ENCODE data around the gene HIPK1.
"Not testable (repeated sequence)": the region's sequence is repeated elsewhere in the genome, so short reads cannot be mapped to it uniquely, and the experiment has no call there.

Gene HIPK1

DNA sequence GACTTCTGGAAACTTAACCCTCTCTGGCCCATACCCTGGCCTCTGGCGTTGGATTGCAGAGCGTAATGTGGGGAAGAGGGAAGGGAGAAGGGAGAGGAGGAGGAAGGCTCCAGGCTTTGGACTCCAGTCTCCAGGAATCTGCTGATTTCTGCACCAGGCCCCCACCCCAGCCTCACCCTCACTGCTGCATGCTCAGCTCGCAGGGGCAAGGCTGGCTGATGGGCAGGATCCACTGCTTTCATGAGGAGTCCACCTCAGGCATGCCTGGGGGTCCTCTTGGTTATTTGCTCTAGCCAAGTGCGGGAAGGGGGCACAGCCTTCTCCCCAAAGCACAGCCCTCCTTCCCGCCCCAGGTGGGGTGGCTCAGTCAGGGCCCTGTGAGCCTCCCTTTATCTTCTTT, 53.8 kb downstream of the HIPK1 start:
- DNase-seq (no peak), ATAC-seq (no peak)

- ATAC-seq = no peak
- no peak for DNase-seq
Measured at GRCh38 chr1:113983391-113983790, 54.3 kb downstream of the HIPK1 start.

DNA sequence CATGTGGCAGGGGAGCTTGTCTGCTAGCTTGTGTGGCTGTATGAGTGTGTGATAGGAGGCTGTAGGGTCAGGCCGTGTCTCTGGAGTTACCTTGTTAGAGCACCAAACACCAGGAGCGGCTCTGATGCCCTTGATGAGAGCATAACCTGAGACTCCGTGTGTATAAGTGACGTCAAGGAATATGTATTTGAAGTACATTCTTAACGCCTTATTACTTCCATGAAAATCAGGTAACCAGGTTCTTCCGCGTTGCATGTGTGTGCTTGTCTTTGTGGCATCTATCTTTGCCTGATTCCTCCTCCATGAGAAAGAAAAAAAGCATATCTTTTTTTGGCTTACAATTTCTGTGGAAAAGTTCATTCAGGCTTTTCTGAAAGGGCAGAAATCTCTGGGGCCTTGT, 54.7 kb downstream of the HIPK1 start:
- no peak for DNase-seq
- no peak for ATAC-seq

DNA sequence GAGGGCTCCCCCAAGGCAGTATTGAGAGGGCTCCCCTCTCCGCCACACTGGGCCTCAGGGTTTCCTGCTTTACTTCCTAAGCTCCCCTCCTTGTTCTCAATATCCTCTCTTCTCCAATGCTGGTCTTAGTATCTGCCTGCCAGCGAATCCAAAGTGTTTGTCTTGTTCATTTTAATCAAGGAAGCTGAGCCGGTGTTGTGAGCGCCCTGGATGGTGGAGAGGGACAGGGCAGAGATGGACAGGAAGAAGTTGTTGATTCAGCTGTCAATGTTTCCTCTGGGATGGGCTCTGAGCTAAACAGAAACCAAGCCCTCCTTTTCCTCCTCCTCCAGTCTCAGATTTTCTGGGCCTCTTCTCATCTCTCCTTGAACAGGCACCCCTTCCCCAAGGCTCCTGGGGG, 55.6 kb downstream of the HIPK1 start:
- ATAC-seq = no peak
- no peak for DNase-seq

GRCh38 chr1:113986802-113987201, 57.7 kb downstream of the HIPK1 start:
- DNase-seq (no peak), ATAC-seq (no peak)

- ATAC-seq = no peak
- no peak for DNase-seq
Measured at GRCh38 chr1:113987259-113987658, 58.1 kb downstream of the HIPK1 start.

DNA sequence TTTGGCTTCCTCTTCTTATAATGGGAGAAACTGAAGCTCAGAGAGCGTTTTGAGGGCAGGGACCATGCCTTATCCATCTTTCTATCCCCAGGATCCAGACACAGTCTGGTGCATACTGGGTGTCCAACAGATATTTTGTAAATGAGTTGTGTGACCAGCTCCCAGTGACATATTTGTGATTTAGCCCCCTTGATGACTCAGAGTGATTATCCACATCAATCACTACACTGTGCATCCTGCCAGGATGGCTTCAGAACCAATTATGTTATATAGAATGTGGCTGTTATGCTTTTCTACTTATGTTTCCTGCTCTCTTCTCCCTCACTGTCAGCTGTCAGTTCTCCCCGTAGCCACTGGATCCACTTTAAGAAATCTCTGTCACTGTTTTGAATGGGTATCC, 61.4 kb downstream of the HIPK1 start:
- DNase-seq (no peak), ATAC-seq (no peak)

DNA sequence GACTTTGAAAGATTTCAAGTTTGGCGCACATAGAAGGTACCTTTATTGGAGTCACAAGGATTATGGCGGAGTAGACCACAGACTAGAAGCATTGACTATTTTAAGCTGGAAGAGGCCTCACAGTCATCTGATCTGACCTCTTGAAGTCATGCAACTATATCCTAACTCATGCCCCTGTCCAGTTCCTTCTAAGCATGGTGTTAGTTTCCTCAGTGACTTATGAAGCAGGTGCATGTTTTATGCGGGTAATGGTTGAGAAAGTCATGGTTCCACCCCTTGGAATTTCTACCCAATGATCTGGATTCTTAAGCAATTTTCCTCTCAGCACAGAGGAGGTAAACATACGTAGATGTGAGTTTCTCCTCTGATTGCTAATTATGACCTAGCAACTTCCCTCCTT, 61.8 kb downstream of the HIPK1 start:
- ATAC-seq (no peak), DNase-seq (no peak)

- no peak for DNase-seq
- ATAC-seq = no peak
Measured at GRCh38 chr1:113991467-113991997, 62.4 kb downstream of the HIPK1 start.

DNA sequence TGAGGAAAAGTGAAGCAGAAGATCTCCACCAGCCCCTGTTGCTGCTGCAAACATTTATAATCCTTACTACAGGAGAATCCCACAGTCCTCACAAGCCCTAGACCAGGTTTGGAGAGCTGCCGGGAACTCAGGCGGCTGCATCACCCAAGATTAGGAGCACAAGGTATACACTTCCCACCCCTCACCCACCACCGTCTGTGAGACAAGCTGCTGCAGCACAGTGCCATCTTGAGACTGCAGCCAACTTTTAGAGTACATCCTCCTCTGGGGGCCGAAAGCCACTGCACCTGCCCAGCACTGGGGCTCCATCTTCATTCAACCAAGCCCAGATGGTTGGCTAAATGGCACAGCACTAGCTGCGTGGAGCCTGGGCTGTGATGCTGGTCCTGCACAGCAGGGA, 63.9 kb downstream of the HIPK1 start:
- ATAC-seq (no peak), DNase-seq (no peak)

GRCh38 chr1:113993766-113994165, 64.6 kb downstream of the HIPK1 start:
- no peak for DNase-seq
- no peak for ATAC-seq

- DNase-seq = no peak
- no peak for ATAC-seq
Measured at GRCh38 chr1:113995382-113995781, 66.3 kb downstream of the HIPK1 start.

GRCh38 chr1:113998361-113998760, 69.2 kb downstream of the HIPK1 start:
- DNase-seq = no peak
- ATAC-seq = no peak

- no peak for ATAC-seq
- no peak for DNase-seq
Measured at GRCh38 chr1:113999233-113999632, 70.1 kb downstream of the HIPK1 start.

DNA sequence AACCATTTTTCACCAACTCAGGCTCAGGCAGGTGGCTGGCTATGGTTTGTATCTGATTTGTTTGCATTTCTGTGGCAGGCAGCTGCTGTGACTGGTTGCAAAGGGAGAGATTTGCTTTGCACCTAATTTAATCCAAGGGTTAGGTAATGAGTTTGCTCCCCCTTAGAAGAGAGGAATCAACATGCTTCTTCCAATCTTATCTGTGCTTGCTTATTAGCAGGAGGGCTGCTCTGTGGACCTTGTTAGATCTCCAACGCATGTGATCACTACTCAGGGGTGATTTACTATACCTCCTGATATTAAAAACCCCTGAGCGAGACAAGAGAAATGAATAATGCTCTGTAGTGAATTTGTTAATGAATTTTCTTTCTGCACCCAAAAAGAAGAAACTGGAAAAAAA, 70.7 kb downstream of the HIPK1 start:
- no peak for ATAC-seq
- no peak for DNase-seq

DNA sequence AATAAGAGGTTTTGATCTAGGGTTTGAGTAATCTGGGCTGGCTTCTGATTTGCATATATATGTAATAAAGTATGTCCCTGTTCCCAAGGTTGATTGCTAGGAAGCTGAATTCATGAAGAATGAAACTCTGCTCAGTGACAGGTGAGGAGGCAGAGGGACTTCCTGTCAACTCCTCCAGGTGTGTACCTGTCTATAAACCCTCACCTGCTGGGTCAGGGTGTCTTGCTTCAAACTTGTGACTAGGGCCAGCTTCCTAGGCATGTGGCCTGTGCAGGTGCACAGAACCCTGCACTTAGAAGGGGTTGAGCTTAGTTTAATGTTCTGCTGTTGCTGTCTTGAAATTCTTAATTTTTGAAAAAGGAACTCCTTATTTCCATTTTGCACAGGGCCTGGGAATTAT, 71.3 kb downstream of the HIPK1 start:
- ATAC-seq (no peak), DNase-seq (no peak)

- ATAC-seq (no peak), DNase-seq (no peak)
Measured at GRCh38 chr1:114002492-114003239, 73.5 kb downstream of the HIPK1 start.

DNA sequence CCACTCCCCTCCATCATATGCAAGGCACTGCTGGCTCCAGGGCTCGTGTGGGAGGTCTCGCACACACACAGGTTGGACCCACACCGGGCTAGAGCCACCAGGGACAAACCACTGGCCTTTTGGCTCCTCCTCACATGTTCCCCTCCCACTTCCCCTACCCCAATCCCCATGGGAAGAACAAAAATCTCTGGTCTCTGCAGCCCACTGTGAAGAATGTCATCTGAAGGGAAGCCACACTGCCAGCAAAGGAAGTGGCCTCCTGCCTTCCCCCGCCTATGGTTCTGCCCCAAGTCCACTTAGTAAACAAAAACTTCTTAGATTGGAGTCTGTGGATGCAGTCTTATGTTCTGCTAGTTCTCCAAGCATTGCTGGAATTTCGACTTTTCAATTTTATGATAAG, 74.3 kb downstream of the HIPK1 start:
- DNase-seq (no peak), ATAC-seq (no peak)

- DNase-seq, ATAC-seq: not testable (repeated sequence)
Measured at GRCh38 chr1:114006825-114007224, 77.7 kb downstream of the HIPK1 start.

GRCh38 chr1:114008480-114008941, 79.4 kb downstream of the HIPK1 start:
- ATAC-seq (no peak), DNase-seq (no peak)

DNA sequence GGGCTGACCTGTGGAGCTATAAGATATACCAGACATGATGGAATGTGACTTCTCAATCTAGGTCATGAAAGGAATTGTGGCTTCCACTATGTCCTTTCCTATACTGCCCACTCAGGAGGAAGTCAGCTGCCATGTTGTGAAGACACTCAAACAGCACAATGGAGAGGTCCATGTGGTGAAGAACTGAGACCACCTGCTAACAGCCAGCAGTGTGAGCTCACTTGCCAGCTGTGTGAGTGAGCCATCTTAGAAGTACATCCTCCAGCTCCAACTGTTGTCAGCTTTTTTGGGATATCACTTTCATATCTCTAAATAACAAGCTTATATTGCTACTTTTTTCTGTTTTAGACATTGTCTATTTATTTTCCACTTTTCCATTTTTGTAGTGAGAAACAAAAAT, 79.9 kb downstream of the HIPK1 start:
- ATAC-seq = no peak
- no peak for DNase-seq

DNA sequence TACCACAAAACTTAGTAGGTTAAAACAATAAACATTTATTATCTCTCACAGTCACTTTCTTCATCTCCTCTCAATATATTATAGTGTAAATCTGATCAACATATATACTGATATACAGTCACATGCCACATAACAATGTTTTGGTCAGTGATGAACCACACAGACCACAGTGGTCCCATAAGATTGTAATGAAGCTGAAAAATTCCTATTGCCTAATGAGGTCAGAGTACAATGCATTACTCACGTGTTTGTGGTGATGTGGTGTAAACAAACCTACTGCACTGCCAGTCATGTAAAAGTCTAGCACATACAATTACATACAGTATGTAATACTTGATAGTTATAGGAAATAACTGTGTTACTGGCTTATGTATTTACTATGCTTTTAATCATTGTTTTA, 80.3 kb downstream of the HIPK1 start:
- no peak for ATAC-seq
- DNase-seq = no peak

GRCh38 chr1:114010433-114011184, 81.5 kb downstream of the HIPK1 start:
- DNase-seq (no peak), ATAC-seq (no peak)

GRCh38 chr1:114011796-114012195, 82.7 kb downstream of the HIPK1 start:
- ATAC-seq (no peak), DNase-seq (no peak)
